Hepatocyte (in vitro differentiated cells): ENCODE data around the gene STAP1. TPM values are rescaled to one million over a fixed set of nuclear protein-coding genes. Genes with fewer than 3 reads are reported as not detected.

Experiments
- DNase-seq: peaks from one replicate; pipeline ENCODE4 v3.0.0-alpha.2; 2016; ENCODE audit warnings: low spot score
- H2AFZ ChIP-seq: fragments of 200-600 bp; sonication (generic); 2 replicates; pipeline ENCODE4 v1.6.0; 2016; ENCODE audit warnings: antibody characterized with exemption, mild to moderate bottlenecking
- H3K27ac ChIP-seq: fragments of 200-600 bp; sonication (generic); 2 replicates; pipeline ENCODE4 v1.5.1; 2016; ENCODE audit warnings: mild to moderate bottlenecking
- H3K27me3 ChIP-seq: fragments of 200-600 bp; sonication (generic); 2 replicates; pipeline ENCODE4 v1.6.1; 2016
- H3K36me3 ChIP-seq: fragments of 200-600 bp; sonication (generic); replicated peaks from 2 replicates; pipeline ENCODE4 v1.5.1; 2016; ENCODE audit warnings: low read depth; ENCODE audit not compliant: insufficient read depth
- H3K4me1 ChIP-seq: fragments of 200-600 bp; sonication (generic); 2 replicates; pipeline ENCODE4 v1.5.1; 2016; ENCODE audit warnings: mild to moderate bottlenecking, moderate library complexity; ENCODE audit not compliant: insufficient read depth
- H3K4me2 ChIP-seq: fragments of 200-600 bp; sonication (generic); 2 replicates; pipeline ENCODE4 v1.6.0; 2016
- H3K4me3 ChIP-seq: fragments of 200-600 bp; sonication (generic); 2 replicates; pipeline ENCODE4 v1.5.1; 2016; ENCODE audit warnings: mild to moderate bottlenecking
- H3K79me2 ChIP-seq: fragments of 200-600 bp; sonication (generic); 2 replicates; pipeline ENCODE4 v1.6.0; 2017; ENCODE audit warnings: mild to moderate bottlenecking
- H3K9me2 ChIP-seq: fragments of 200-600 bp; sonication (generic); replicated peaks from 2 replicates; pipeline ENCODE4 v1.6.0; 2017; ENCODE audit warnings: mild to moderate bottlenecking; ENCODE audit not compliant: insufficient read depth
- H3K9me3 ChIP-seq: fragments of 200-600 bp; sonication (generic); 2 replicates; pipeline ENCODE4 v1.5.1; 2016; ENCODE audit warnings: low read depth, mild to moderate bottlenecking
- H4K20me1 ChIP-seq: fragments of 200-600 bp; sonication (generic); 2 replicates; pipeline ENCODE4 v1.6.0; 2016; ENCODE audit warnings: mild to moderate bottlenecking; ENCODE audit not compliant: insufficient read depth, poor library complexity, severe bottlenecking
- CTCF ChIP-seq: fragments of 200-600 bp; sonication (generic); IDR thresholded peaks from 2 replicates; pipeline ENCODE4 v1.5.1; 2016; ENCODE audit warnings: antibody characterized with exemption, mild to moderate bottlenecking; ENCODE audit not compliant: poor library complexity
- EZH2 ChIP-seq: fragments of 200-600 bp; sonication (generic); IDR thresholded peaks from 2 replicates; pipeline ENCODE4 v1.6.1; 2016; ENCODE audit warnings: antibody characterized with exemption, mild to moderate bottlenecking, borderline replicate concordance
- EZH2phosphoT487 ChIP-seq: fragments of 200-600 bp; sonication (generic); IDR thresholded peaks from one replicate; pipeline ENCODE4 v1.6.1; 2018; ENCODE audit warnings: antibody characterized with exemption, mild to moderate bottlenecking, low read depth, moderate library complexity; ENCODE audit not compliant: unreplicated experiment, severe bottlenecking
- WGBS: methylation state at CpG from one replicate; pipeline ENCODE4 v1.1.6; 2016; ENCODE audit warnings: low lambda C conversion rate; ENCODE audit errors: missing lambda C conversion rate; 5-methylcytosine and 5-hydroxymethylcytosine counted together
- polyA plus RNA-seq: library from polyadenylated mRNA; unstranded; fragments of >200 nt; fragmentation: Nextera tagmentation; extraction: Ambion mirVana; gene quantifications from 2 replicates; pipeline ENCODE4 v1.2.1, GENCODE V29; 2016
- total RNA-seq: library from RNA; depleted of rRNA; stranded (reverse); fragments of >200 nt; gene quantifications from 2 replicates; pipeline ENCODE4 v1.2.3, GENCODE V29; 2014

STAP1 gene
- total and polyA plus RNA-seq, 2 experiments from 2014 or later, result not detected

- Histone ChIP-seq H3K9me3 (no peaks in the 10 kb centered on the region), H3K4me2 (no peak overlapping the region), H3K79me2 (peaks cover 43% of the 10 kb centered on the region), H3K4me3 (no peak overlapping the region), H4K20me1 (no peaks in the 10 kb centered on the region), H3K27me3 (no peaks in the 10 kb centered on the region), H2AFZ (no peak overlapping the region), H3K27ac (no peak overlapping the region), H3K36me3 (no peaks in the 10 kb centered on the region), H3K9me2 (no peaks in the 10 kb centered on the region), H3K4me1 (peaks cover 12% of the 10 kb centered on the region)
- DNase-seq, result no peak
- WGBS, result 95% methylated on average over 1 of the region's 1 CpG
- TF ChIP-seq EZH2phosphoT487, result no peak
- TF ChIP-seq CTCF, result no peak
- TF ChIP-seq EZH2, result no peak
These were observed 18.7 kb upstream of the STAP1 start for GRCh38 chr4:67539830-67540229.

- Histone ChIP-seq H2AFZ (no peak overlapping the region), H3K9me3 (no peaks in the 10 kb centered on the region), H3K27me3 (no peaks in the 10 kb centered on the region), H3K4me1 (peaks cover 12% of the 10 kb centered on the region), H3K9me2 (no peaks in the 10 kb centered on the region), H3K36me3 (no peaks in the 10 kb centered on the region), H3K27ac (no peak overlapping the region), H3K79me2 (peaks cover 45% of the 10 kb centered on the region), H3K4me2 (no peak overlapping the region), H3K4me3 (no peak overlapping the region), H4K20me1 (no peaks in the 10 kb centered on the region)
- WGBS, result 67% methylated on average over 1 of the region's 1 CpG
- TF ChIP-seq CTCF (no peak), EZH2phosphoT487 (no peak), EZH2 (no peak)
- DNase-seq, result no peak
These were observed 16.5 kb upstream of the STAP1 start for GRCh38 chr4:67542076-67542475.

GRCh38 chr4:67545199-67546003 lies 13.1 kb upstream of the STAP1 start, which contains the start of gene CENPC:
Gene CENPC, minus strand, starts transcription at chr4:67545503. Its CDS starts 148 bp downstream, at chr4:67545355.
- H3K27ac ChIP-seq, result peak within 1 kb of the TSS; percentile 91
- H3K4me1 ChIP-seq, result peaks cover 12% of the 10 kb centered on the region
- WGBS, result 2% methylated on average over 44 of the region's 53 CpGs
- no peaks in the 10 kb centered on the region for H3K36me3 ChIP-seq
- TF ChIP-seq CTCF (no peak), EZH2phosphoT487 (no peak), EZH2 (no peak)
- H4K20me1 ChIP-seq, result no peaks in the 10 kb centered on the region
- H3K27me3 ChIP-seq, result no peaks in the 10 kb centered on the region
- peak within 1 kb of the TSS; percentile 72 for H3K4me3 ChIP-seq
- H3K9me2 ChIP-seq, result no peaks in the 10 kb centered on the region
- peaks cover 40% of the 10 kb centered on the region for H3K79me2 ChIP-seq
- DNase-seq, result peak; percentile 98
- H2AFZ ChIP-seq, result peak within 1 kb of the TSS; percentile 64
- H3K9me3 ChIP-seq, result no peaks in the 10 kb centered on the region
- peak within 1 kb of the TSS; percentile 80 for H3K4me2 ChIP-seq
